ENCODE data around the gene EXOC7. TPM values are rescaled to one million over a fixed set of nuclear protein-coding genes. Genes with fewer than 3 reads are reported as not detected.

EXOC7 gene, protein sequence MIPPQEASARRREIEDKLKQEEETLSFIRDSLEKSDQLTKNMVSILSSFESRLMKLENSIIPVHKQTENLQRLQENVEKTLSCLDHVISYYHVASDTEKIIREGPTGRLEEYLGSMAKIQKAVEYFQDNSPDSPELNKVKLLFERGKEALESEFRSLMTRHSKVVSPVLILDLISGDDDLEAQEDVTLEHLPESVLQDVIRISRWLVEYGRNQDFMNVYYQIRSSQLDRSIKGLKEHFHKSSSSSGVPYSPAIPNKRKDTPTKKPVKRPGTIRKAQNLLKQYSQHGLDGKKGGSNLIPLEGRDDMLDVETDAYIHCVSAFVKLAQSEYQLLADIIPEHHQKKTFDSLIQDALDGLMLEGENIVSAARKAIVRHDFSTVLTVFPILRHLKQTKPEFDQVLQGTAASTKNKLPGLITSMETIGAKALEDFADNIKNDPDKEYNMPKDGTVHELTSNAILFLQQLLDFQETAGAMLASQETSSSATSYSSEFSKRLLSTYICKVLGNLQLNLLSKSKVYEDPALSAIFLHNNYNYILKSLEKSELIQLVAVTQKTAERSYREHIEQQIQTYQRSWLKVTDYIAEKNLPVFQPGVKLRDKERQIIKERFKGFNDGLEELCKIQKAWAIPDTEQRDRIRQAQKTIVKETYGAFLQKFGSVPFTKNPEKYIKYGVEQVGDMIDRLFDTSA
- 100 to 1,000 TPM; 113 to 160 (median 134) TPM for total RNA-seq

DNA sequence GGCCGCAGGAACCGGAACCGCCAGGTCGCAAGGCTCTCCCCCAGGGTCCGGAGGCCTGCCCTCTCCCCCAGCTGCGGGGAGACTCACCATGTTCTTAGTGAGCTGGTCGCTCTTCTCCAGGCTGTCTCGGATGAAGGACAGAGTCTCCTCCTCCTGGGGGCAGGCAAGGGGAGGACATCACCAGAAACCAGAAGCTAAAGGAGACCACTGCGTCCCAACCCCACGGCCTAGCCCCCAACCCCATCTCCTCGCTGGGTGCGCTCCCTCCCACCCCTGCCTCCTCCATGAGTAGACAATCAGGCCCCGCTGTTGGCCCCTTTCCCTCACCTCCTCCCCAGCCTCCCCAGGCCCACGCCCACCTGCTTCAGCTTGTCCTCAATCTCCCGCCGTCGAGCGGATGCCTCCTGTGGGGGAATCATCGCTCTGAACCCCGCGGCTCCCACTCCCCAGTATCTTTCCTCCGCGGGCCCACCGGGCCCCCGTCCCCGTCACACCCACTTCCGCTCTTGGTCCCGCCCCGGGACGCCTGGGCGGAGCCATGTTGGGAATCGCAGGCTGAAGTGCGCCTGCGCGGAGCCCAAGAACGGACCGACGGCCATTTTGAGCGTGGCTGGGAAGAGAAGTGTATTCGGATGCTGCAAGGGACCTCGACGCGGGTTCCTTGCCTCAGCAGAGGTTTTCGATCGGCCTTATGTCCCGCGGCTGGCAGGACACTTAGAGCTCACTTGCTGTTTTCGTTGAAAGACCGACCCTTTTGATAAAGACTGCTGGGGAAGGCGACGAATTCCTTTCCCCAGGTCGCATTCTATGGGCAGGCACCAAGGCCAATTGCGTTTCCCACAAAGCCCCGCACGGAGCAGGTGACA is at the start of gene EXOC7:
Gene EXOC7, minus strand, starts transcription at position 514 of the 866 bp plus-strand sequence. Its CDS starts 95 bp downstream, at position 419.
- Histone ChIP-seq H3K9me3 (no peaks in the 10 kb centered on the region), H3K27ac (peak within 1 kb of the TSS; percentile 72 to 83 (median 78)), H3K4me3 (peak within 1 kb of the TSS; percentile 58 to 96 (median 90)), H3K36me3 (peaks cover 0 to 35% (median 0%) of the 10 kb centered on the region in 3 donors), H3K27me3 (no peaks in the 10 kb centered on the region), H3K4me1 (peaks cover 0 to 19% (median 0%) of the 10 kb centered on the region in 4 donors)
- TF ChIP-seq, protein P1, sequence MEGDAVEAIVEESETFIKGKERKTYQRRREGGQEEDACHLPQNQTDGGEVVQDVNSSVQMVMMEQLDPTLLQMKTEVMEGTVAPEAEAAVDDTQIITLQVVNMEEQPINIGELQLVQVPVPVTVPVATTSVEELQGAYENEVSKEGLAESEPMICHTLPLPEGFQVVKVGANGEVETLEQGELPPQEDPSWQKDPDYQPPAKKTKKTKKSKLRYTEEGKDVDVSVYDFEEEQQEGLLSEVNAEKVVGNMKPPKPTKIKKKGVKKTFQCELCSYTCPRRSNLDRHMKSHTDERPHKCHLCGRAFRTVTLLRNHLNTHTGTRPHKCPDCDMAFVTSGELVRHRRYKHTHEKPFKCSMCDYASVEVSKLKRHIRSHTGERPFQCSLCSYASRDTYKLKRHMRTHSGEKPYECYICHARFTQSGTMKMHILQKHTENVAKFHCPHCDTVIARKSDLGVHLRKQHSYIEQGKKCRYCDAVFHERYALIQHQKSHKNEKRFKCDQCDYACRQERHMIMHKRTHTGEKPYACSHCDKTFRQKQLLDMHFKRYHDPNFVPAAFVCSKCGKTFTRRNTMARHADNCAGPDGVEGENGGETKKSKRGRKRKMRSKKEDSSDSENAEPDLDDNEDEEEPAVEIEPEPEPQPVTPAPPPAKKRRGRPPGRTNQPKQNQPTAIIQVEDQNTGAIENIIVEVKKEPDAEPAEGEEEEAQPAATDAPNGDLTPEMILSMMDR (IDR thresholded peaks at IDR 0.05), result peak in 1 of 6 experiments; percentile 25
- peak; percentile 34 to 41 for TF ChIP-seq POLR2A (IDR thresholded peaks at IDR 0.05)
- peak; percentile 89 to 96 (median 94) for DNase-seq

DNA sequence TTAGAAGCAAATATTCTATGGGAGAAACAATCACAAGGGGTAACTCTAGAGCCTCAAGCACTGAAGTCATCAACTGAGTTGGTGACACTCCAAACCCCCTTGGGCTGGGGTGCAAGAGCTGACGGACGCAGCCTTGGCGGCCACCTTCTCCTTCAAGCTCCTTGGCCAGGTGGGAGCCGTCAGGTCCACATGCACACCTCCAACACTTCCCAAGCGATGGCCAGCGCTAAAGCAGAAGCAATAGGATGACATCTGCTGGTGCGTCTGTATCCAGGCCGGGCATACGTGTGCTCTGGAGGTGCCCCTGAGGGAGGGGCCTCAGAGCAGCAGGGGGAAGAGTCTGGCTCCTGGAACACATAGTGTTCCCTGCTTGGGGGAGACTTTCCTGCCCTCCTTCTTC is 49.6 kb upstream of the EXOC7 start:
- no peak overlapping the region for H3K4me3 ChIP-seq
- H3K4me1 ChIP-seq, result no peaks in the 10 kb centered on the region
- H3K36me3 ChIP-seq, result peaks cover 0 to 6% (median 0%) of the 10 kb centered on the region in 3 donors
- DNase-seq, result peak in 1 of 3 donors; percentile 12
- no peaks in the 10 kb centered on the region for H3K27me3 ChIP-seq
- H3K9me3 ChIP-seq, result no peaks in the 10 kb centered on the region
- TF ChIP-seq, protein P1 (IDR thresholded peaks at IDR 0.05), result no peak
- no peak for TF ChIP-seq POLR2A (IDR thresholded peaks at IDR 0.05)
- no peak overlapping the region for H3K27ac ChIP-seq

DNA sequence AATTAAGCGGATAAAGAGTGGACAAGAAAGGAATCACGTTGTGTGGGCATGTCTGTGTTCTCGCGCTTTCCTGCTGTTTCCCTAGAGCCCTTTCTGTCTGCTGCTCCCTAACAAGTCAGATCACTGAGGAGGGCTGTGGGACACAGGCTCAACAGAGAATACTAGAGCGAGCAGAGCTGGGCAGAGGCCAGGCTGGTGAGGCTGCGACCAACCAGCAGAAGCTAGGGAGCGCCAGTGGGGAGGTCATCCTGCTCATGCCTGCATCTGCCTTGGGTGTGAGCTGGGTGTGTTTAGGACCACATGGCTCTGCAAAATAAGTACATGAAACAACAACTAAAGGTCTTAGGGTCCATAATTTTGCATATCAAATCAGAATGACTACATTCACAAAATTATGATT is 49.0 kb upstream of the EXOC7 start:
- no peaks in the 10 kb centered on the region for H3K9me3 ChIP-seq
- H3K27ac ChIP-seq, result no peak overlapping the region
- TF ChIP-seq, protein P1 (IDR thresholded peaks at IDR 0.05), result no peak
- TF ChIP-seq POLR2A (IDR thresholded peaks at IDR 0.05), result no peak
- no peaks in the 10 kb centered on the region for H3K4me1 ChIP-seq
- no peaks in the 10 kb centered on the region for H3K27me3 ChIP-seq
- peak in 1 of 3 donors; percentile 34 for DNase-seq
- H3K4me3 ChIP-seq, result no peak overlapping the region
- H3K36me3 ChIP-seq, result peaks cover 0 to under 1% (median 0%) of the 10 kb centered on the region in 3 donors

DNA sequence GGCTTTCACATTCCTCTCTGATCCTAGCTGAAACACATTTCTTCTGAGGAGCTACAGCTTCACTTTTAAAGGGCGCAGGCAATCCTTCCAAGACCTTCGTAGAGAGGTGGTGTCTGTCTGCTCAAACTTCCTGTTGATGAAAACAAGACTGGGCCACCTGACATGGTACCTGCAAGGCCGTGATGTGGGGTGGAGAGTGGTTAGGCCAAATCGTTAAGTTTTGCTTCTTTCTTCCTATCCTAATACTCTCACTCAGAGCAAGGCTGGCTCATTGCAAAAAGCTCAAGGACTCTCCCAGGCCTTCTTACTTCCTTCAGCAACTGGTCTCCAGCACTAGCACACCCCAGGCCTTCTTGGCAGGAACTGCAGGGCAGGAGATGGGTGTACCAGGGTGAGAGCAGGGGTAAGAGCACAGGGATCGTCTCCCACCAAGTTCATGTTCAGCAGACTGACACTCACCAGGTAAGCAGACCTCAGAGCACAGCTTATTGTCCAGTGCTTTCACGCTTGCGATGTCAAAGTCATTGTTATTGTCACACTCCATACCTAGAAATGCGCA is 48.4 kb upstream of the EXOC7 start:
- no peaks in the 10 kb centered on the region for H3K36me3 ChIP-seq
- no peaks in the 10 kb centered on the region for H3K27me3 ChIP-seq
- H3K4me3 ChIP-seq, result no peak overlapping the region
- DNase-seq, result peak in 1 of 3 donors; percentile 20
- no peaks in the 10 kb centered on the region for H3K9me3 ChIP-seq
- H3K4me1 ChIP-seq, result no peaks in the 10 kb centered on the region
- H3K27ac ChIP-seq, result no peak overlapping the region
- TF ChIP-seq POLR2A (IDR thresholded peaks at IDR 0.05), result no peak
- TF ChIP-seq, protein P1 (IDR thresholded peaks at IDR 0.05), result no peak
